GM20431 (cell line): Measurements from ENCODE around the gene FHIT.
"Not testable (repeated sequence)": the region's sequence is repeated elsewhere in the genome, so short reads cannot be mapped to it uniquely, and the experiment has no call there.

Experiments used
- in situ Hi-C: fragments of 300-500 bp; cut with MseI, MboI; formaldehyde crosslinking; loops from one replicate; pipeline ENCODE4 v1.15.0; 2020; ENCODE audit warnings: low sequenced_read_pairs; ENCODE audit not compliant: unreplicated experiment

Gene FHIT

DNA sequence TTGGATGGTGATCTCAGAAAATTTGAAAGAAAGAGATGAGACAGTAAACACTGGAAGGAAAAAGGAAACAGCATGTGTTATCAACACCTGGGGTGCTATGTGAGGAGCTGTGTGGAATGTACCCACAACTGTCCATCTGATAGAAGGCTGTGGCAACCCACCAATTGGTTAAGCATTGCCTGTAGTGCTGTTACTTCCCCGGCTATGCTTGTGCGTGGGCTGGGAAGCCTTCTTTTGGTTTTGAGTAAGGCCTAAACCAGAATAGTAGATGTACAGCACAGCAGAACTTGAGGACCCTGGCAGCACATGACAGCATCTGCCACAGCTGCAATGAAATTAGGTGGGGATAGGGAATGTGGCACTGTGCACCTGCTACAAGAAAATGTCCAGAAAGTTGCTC, 184.5 kb downstream of the FHIT start:
- in situ Hi-C loops = no loop called here

DNA sequence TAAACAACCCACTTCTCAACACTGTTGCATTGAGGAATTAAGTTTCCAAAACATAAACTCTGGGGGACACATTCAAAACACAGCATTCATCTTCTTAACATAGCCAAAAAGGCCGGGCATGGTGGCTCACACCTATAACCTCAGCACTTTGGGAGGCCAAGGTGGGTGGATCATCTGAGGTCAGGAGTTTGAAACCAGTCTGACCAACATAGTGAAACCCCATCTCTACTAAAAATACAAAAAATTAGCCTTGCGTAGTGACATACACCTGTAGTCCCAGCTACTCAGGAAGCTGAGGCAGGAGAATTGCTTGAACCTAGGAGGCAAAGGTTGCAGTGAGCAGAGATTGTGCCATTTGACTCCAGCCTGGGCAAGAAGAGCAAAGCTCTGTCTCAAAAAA, 185.0 kb downstream of the FHIT start:
- in situ Hi-C loops = not testable (repeated sequence)

DNA sequence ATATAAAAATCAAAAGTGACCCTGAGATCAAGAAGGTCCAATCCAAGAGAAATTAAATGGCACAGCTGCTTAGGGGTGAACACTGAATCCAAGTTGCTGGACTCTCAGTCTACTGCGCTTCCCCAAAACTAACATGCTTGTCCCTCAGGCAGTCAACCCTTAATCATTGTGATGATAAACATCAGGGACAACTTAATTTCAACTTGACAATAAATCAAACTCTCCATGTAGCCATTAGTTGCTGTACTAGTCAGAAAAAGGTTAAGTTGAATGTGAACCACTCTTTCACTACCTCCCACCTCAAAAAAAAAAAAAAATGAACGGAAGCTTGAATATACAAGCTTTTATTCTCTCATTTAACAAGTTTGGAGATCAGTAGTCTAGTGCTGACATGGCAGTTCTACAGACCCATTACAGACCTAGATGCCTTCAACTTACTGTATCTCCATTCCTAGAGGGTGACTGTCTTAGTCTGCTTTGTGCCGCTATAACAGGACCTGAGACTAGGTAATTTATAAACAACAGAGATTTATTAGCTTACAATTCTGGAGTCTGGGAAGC, 185.7 kb downstream of the FHIT start:
- in situ Hi-C loops = no loop called here

DNA sequence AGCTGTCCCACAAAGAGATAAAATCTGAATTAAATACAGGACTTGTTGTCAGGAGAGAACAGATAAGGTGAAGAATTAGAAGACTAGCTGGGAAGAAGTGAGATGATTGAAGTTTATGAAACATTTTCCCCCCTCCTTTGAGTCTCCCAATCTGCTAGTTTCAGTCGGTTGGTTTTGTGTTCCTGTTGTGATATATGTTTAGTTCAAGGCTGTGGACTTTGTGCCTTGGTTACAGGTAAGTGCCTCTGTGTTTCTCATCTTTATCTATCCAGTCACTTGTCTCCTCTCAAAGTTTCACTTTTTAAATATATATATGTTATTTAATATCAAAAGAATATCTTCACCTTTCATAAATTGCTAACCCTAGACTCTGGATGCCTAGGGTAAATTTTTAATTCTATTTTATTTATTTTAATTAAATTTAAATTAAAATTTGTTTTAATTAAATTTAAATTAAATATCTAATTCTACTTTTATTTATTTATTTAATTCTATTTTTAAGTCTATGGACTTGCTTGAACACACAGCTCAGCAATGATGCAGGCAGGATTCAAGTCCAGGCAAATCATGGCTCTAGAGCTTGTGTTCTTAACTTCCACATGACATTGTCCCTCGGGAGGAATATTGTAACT, 190.0 kb downstream of the FHIT start:
- in situ Hi-C loops = no loop called here

DNA sequence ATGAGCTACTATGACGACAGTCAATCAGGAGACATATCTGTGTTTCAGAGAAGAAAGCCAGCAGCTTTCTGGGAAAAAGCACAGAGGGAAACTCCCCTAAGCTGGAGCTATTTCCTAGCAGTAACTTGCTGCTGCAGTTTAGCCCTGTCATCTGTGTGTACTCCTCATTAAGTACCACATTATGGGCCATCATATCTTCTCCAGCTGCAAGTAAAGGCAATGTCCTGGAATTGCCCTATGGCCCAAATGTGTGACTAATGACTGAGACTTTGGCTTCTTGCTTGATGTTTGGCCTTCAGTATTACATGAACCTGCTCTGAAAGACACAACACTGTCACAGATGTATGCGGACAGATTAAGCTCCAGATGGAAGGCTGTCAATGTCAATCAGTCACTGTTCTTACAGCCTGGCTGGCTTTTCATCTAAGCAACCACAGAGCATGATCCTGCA, 190.8 kb downstream of the FHIT start:
- in situ Hi-C loops = no loop called here

DNA sequence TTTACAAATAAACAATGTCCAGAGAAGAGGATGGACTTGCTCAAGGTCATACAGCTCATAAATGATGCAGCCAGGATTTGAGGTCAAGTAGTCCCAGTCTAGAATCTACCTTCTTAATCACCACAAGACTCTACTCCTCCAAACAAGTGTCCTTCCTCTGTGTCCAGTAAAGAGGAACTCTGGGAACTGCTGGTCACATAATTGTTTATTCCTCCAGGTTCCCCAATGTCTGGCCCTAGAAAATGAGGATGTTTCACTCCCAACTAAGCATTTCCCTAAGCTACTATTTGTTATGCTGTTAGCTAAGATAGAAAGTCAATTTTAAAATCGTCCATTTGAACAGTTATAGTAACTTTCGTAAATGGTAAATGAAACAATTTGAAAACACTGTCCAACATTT, 192.4 kb downstream of the FHIT start:
- in situ Hi-C loops = no loop called here

DNA sequence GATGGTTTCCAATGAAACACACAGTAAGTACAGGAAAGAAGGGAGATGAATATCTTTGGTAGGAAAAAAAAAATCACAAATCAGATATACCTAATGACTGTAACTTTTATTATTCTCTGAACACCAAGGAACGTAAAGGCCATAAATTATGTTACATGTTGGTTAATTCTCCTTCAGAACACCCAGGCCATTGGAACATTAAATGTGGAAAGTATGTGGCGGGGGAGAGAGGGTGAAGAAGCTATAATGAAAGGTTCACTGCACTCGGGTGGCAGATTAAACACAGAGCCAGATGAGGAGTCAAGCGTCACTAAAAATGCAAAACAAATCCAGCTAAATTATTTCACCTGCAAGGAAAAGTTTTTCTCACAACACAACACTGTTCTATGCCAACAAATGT, 193.8 kb downstream of the FHIT start:
- in situ Hi-C loops = no loop called here

DNA sequence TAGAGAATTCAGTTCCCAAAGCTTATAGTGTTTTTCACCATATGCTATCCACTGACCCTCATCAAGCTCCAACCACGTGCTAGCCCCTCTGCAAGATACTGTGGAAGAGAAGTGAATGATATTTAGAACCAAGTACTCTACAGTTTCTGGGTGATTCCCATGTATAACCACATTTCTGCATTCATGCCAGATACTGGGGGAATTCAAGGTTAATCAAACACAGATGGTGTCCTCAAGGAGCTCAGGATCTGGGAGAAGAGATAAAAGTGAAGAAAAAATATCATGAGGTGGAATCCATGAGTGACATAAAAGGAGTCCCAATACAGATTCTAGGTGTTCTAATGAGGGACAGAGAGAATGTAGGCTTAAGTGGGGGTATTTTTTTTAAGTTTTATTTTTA, 195.8 kb downstream of the FHIT start:
- in situ Hi-C loops = no loop called here

DNA sequence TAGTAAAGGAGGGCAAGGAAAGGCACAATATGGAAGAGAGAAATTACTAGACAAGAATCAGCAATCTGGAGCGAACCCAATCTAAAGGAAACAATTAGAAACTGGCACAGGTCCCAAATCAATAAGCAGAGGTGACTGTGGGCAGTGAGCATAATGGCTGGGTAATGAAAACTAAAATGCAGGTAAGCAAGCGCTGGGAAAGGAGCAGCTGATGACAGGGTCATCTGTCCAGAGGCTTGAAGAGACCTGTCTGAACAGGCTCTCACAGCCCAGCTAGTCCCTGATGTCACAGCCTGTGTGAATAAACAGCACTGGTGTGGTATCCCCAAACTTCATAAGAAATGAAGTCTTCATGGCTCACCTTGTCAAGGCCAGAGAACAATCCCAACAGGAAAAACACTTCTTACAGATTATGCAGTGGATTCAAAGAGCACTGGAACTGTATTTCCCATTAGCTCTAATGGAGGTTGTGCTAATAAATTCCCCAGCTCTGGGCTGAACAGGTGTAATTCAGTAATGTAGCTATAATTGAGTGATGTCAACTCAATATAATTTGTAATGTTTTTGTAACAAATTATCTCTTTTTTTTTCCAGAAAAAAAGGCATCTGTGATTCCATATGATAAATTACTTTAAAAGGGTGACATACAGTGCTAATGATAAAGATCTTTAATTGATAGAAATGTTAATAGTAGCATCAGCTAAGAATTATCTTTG, 197.3 kb downstream of the FHIT start:
- in situ Hi-C loops = no loop called here

DNA sequence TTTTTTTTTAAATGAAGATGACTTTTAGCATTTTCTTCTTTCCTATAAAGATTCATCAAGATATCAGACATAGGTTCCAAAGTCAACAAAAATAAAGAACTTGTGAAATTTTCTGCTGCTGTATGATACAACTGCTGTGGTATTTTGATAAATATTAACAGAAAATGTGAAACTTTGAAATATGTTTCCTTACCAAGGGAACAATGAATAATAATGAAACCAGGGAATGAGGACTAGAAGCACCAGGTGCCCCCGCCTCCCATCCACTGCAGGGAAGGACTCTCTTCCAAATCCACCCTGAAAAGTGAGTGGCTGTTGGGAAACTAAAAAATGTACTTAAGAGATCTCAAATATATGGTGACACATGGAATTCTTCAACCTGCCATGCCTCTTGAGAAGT, 198.4 kb downstream of the FHIT start:
- in situ Hi-C loops = no loop called here

DNA sequence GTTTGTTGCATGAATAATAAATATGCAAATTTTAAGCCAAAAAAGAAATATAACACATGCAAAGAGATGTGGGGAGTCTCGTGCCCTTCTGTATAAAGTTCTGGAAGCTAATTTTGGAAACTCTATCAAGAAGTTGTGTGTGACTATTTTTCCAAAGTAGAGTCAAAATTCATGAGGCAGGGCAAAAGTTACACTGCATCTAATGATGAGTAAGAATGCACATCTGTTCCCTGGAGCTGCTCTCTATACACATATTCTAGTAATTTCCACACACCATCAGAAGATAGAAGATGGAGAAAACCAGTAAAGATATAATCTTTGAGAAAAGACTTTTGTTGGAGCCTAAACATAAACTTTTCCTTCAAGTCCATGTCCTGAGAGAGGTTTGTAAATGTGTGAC, 199.6 kb downstream of the FHIT start:
- in situ Hi-C loops = no loop called here

DNA sequence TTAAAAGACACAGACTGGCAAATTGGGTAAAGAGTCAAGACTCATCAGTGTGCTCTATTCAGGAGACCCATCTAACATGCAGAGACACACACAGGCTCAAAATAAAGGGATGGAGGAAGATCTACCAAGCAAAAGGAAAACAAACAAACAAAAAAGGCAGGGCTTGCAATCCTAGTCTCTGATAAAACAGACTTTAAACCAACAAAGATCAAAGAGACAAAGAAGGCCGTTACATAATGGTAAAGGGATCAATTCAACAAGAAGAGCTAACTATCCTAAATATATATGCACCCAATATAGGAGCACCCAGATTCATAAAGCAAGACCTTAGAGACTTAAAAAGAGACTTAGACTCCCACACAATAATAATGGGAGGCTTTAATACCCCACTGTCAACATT, 206.1 kb downstream of the FHIT start:
- in situ Hi-C loops = not testable (repeated sequence)

DNA sequence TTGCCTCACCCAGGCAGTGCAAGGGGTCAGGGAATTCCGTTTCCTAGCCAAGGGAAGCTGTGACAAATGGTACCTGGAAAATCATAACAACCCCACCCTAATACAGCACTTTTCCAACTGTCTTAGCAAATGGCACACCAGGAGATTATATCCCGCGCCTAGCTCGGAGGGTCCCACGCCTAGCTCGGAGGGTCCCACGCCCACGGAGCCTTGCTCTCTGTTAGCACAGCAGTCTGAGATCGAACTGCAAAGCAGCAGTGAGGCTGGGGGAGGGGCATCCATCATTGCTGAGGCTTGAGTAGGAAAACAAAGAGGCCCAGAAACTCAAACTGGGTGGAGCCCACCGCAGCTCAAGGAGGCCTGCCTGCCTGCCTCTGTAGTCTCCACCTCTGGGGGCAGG, 208.1 kb downstream of the FHIT start:
- in situ Hi-C loops = no loop called here

DNA sequence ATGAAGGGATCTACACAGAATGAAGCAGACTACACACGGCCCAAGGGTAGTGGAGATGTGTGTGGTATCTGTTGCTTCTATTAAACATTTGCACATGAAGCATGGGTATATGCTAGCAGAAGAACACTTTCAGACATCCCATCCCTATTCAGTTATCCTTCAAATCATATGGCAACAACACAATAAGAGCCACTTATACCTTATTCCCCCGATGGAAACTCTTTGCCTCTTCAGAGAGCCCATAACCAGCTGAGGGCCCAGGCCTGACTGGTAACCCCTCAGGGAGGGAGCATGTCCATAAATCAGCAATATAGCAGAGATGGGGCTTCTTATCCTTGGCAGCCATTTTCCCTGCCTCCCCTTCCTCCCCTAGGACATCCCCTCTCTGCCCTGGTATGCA, 210.6 kb downstream of the FHIT start:
- in situ Hi-C loops = no loop called here

DNA sequence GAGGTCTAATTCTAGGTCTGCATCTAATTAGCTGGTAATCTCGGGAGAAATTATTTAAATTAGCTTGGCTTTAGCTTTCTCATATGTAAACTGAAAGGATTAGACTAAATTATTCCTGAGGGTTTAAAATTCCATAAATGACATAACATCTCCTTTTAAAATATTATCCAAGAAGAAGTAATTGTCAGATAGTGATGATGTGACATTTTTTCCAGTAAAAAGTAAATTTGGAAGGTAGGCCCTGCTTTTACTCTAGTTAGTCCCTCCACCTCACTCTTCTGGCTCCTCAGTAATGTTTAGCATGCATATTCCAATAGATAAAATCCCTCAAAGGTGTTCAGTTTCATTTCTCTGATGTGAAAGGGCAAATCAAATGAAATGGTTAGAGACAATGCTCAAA, 215.7 kb downstream of the FHIT start:
- in situ Hi-C loops = no loop called here

DNA sequence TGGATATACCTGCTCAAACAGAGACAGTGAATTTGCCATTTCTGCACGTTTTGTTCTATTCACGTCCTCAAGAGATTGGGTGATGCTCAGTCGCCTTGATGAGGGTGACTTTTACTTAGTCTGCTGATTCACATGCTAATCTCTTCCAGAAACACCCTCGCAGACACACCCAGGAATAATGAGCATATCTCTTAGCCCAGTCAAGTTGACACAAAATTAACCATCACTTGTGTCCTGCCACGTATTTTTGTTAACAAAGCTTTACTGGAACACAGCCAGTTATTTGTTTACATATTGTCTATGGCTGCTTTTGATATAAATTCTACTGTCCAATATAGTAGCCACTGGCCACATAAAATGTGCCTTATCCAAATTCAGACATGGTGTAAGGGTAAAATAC, 218.3 kb downstream of the FHIT start:
- in situ Hi-C loops = no loop called here

DNA sequence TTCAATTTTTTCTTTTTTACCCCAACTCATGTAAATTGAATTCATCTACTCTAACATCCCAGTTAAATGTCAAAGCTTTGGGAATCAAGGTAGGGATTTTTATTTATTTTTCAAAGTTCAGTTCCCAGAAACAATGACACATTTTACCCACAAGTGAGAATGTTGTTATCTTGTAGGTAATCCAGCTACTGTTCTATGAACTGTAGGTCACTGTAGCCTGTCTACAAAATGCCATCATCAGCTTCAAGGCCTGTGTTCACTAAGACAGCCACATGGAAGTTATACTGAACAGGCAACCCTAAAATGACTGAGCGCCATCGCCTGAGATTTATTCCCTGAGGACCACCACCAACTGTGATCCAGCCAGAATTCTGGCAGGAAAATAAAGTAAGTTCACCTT, 219.7 kb downstream of the FHIT start:
- in situ Hi-C loops = no loop called here

DNA sequence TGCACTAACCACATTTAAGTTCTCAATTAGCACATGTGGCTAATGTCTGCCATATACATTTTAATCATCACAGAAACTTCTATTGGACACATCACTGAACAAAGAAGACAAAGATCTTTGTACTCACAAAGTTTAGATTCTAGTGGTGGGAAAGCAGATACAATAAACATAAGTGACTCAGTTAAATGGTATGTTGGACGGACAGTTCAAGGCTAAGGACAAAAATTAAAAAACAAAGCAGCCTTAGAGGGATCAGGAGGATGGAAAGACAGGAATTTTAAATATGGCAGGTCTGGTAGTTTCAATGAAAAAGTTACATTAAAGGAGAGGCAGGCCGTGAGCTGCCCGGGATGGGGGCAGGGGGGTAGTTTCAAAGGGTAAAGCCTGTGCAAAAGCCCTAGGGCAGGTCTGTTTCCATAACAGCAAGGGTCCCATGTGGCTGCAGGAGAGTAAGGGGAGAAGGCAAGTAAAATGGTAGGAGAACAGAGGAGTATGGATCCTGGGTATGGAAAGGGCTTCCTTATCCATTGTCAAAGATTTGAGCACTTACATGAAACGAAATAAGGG, 220.7 kb downstream of the FHIT start:
- in situ Hi-C loops = no loop called here

DNA sequence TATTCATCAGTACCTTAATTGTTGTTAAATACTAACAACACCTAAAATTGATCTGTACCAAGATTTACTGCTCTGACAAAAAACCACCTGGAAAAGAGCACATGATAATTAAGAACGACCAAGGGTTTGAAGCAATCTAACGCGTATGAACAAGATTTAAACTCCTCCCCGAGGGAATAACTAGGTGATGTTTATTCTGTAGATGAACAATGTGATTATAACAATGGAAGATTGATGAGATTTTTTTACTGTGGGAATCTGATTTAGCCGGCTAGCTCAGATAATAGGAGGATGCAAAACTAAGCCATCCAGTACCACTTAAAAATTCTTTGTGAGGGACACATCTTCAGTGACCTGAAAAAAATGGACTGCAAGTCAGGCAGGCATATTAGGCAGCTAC, 222.1 kb downstream of the FHIT start:
- in situ Hi-C loops = no loop called here

DNA sequence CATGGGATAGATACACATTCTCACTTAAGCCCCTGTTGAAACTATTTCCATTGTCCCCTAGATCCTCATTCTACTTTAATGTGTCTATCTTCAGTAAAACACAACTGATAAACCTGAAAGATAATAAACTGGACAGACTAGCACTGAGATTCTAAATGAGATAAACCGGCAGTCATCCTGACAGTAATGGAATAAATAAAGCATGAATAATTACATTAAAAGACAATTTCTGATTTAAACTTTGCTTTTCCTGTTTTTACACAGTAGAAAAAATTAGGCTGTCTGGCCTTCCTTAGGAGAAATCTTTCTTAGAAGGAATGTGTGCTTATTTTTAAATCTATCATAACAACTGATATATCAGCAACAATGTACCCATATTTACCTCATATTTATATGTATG, 232.4 kb downstream of the FHIT start:
- in situ Hi-C loops = no loop called here

DNA sequence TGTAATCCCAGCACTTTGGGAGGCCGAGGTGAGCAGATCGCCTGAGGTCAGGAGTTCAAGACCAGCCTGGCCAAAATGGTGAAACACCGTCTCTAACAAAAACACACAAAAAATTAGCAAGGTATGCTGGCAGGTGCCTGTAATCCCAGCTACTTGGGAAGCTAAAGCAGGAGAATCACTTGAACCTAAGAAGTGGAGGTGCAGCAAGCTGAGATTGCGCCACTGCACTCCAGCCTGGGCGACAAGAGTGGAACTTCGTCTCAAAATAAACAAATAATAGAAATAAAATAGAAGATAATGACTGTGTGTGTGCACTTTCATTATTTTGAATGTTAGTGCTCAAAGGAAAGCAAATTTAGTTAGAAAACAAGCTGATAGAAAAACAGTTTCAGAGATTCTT, 234.2 kb downstream of the FHIT start:
- in situ Hi-C loops = not testable (repeated sequence)
